GM12872 (cell line): ENCODE results near the gene NAE1.

Source experiments
- CTCF ChIP-seq: IDR thresholded peaks from 3 replicates; pipeline ENCODE4 v1.5.1; 2011; ENCODE audit warnings: low read depth, mild to moderate bottlenecking, low read length, moderate library complexity; ENCODE audit not compliant: insufficient read depth

The NAE1 gene

GRCh38 chr16:66798161-66798560 is 32.6 kb downstream of the NAE1 start:
- no peak for TF ChIP-seq CTCF

- no peak for TF ChIP-seq CTCF
Observed at GRCh38 chr16:66790130-66790733, 40.5 kb downstream of the NAE1 start.

- TF ChIP-seq CTCF: no peak
Observed at GRCh38 chr16:66787427-66787826, 43.3 kb downstream of the NAE1 start.

GRCh38 chr16:66786551-66786950 is 44.2 kb downstream of the NAE1 start:
- no peak for TF ChIP-seq CTCF

GRCh38 chr16:66776457-66776856 is 54.3 kb downstream of the NAE1 start:
- no peak for TF ChIP-seq CTCF

GRCh38 chr16:66774981-66775380 is 55.8 kb downstream of the NAE1 start:
- no peak for TF ChIP-seq CTCF

GRCh38 chr16:66758086-66758485 is 72.7 kb downstream of the NAE1 start:
- TF ChIP-seq CTCF: no peak
